HG02938 (cell line): ENCODE measurements around the gene LRRC72.
"Not testable (repeated sequence)": the region's sequence is repeated elsewhere in the genome, so short reads cannot be mapped to it uniquely, and the experiment has no call there.

Source experiments
- ATAC-seq: cut with Tn5 transposase; IDR thresholded peaks from one replicate; pipeline ENCODE4 v1.9.1; 2021; ENCODE audit warnings: mild to moderate bottlenecking, moderate library complexity; ENCODE audit not compliant: unreplicated experiment

Gene LRRC72

GRCh38 chr7:16524332-16524731 lies 2.3 kb upstream of the LRRC72 start:
- ATAC-seq = no peak

DNA sequence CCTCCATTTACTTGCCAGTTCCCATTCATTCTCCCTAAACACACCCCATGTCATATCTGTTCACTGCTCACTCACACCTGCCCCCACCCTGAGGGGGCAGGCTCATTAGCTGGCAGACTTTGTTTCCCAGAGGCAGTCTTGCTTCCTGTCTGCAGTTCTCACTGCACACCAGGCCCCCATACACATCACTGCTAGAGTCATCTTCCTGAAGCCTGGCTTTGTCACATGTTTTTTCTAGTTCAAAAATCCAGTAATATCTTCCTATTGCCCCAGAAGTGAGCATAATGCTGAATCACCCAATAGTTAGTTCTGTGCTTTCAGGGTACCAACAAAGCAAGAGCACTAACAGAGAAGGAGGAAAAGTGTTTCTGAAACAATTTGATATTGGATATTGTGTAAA lies 1.9 kb downstream of the LRRC72 start:
- no peak for ATAC-seq

- no peak for ATAC-seq
These were observed 3.1 kb downstream of the LRRC72 start for GRCh38 chr7:16529697-16530096.

- ATAC-seq = no peak
These were observed 5.1 kb downstream of the LRRC72 start for GRCh38 chr7:16531707-16532106.

GRCh38 chr7:16532272-16532671 lies 5.6 kb downstream of the LRRC72 start:
- ATAC-seq = no peak

DNA sequence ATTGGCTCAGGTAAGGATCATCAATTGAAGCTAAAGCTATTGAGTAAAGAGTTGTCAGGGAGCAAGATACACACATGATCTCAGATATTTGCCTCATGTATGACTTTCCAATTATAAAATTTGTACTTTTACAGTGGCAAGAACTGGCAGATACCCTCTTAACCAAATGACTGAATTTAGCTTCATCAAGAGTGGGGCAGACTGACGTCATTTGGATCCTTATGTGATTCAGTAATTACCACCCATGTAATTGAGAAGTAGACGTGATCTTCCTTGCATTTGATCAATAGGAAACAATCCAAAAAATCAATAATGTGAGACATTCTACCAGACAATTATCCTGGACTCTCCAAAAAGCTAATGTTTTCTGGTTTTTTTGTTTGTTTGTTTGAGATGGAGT lies 8.9 kb downstream of the LRRC72 start:
- ATAC-seq = no peak

GRCh38 chr7:16540559-16540958 lies 13.9 kb downstream of the LRRC72 start:
- not testable (repeated sequence) for ATAC-seq

DNA sequence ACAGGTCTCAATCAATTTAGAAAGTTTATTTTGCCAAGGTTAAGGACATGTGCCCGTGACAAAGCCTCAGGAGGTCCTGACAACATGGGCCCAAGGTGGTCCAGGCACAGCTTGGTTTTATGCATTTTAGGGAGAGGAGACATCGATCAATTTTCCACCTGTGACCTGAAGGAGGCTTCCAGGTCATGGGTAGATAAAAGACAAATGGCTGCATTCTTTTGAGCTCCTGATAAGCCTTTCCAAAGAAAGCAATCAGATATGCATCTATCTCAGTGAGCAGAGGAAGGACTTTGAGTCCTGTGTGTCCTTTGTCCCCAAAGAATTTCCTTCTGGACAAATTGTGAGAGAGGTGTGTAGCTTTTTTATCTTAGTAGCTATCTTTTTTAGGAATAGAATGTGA lies 15.8 kb downstream of the LRRC72 start:
- no peak for ATAC-seq

GRCh38 chr7:16543456-16543855 lies 16.8 kb downstream of the LRRC72 start:
- no peak for ATAC-seq

GRCh38 chr7:16546921-16547505 lies 20.4 kb downstream of the LRRC72 start:
- ATAC-seq = no peak

DNA sequence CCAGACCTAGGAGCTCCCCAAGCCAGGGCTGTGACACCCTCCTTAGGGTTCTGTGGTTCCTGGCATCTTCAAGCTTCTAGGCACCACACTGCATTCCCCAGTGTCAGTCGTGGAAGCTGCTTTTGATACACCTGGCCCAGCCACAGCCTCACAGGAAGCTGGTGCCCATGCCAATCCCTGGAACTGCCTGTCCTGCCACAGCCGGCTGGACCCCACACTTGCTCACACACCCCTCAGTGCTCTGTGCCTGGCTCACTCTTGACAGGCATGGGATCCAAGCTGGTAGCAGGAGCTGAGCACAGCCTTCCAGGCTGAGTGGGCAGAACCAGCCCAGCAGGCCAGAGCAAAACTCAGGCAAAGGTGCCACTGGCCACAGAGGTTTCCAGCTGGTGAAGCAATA lies 21.8 kb downstream of the LRRC72 start:
- ATAC-seq = no peak

- no peak for ATAC-seq
These were observed 24.0 kb downstream of the LRRC72 start for GRCh38 chr7:16550671-16551070.

- no peak for ATAC-seq
These were observed 28.1 kb downstream of the LRRC72 start for GRCh38 chr7:16554518-16555236.

DNA sequence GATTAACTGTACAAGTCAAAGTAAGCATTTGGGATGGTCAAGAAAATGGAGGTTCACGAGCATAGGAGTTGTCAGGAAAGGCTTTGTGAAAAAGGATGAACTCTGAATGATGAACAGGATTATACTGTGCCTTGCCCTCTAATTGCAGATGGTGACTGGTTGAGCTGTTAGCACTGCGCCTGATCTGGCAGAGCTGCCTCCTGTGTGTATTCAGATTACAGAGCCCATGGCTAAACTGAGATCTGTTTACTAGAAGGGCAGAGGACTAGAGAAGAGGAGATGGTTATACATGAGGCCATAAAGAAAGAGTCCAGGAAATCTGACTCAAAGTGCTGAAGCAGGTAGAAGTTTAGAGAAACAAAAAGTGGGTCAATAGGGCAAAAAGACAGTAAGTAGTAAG lies 29.7 kb downstream of the LRRC72 start:
- ATAC-seq = no peak

- ATAC-seq = no peak
These were observed 32.2 kb downstream of the LRRC72 start for GRCh38 chr7:16558761-16559302.

- ATAC-seq = no peak
These were observed 33.0 kb downstream of the LRRC72 start for GRCh38 chr7:16559497-16560179.

DNA sequence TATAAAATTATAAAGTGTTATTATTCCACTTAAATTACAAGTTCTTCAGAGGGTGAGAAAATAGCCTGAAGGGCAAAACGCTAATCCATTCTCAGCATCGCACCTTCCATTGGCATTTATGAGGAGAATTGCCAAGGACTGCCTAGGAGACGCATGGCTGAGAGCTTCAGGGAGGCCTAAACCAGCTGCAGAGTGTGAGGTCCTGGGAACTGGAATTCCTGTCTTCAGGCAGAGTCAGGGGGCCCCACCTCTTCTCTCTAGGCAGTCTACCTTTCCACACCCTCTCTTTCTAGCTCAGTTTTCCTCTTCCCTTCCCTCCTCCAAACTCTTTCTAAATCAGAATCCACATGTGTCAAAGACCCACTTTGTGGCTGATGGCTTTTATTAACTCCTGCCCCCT lies 35.3 kb downstream of the LRRC72 start:
- ATAC-seq = no peak

DNA sequence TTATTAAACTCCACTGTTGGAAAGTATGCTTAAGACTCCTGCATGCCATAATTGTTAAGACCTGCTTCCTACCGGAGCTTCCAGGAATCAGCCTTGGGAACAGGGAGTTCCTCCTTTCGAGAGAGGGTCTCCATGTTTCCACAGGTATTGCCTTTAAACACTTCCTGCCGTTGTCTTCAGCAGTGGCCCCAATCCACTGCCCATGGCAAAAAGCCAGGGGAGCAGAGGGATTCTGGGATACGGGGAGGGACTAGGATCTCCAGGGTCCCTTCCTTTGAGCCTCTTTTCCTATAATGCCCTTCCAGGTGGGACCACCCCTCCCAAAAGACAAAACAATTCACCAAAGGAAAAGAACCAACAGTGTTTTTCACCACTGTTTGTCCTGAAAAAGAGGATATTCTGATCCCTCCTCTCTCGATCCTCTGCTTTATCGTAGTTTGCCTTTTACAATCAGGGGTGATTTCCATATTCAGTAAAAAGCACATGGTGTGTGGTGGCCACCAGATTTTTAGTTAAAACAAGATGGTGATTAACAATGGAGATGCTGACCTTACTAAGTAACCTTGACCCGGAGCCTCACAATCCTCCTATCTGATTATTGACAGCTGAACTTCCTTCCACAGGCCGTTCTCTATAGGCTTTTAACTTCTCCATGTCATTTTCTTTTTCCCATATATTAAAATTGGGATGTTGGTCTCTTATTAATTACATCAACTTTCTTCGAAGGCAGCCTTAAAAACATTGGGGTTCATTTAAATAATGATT lies 36.0 kb downstream of the LRRC72 start:
- ATAC-seq = no peak

GRCh38 chr7:16563281-16564022 lies 36.8 kb downstream of the LRRC72 start:
- ATAC-seq = peak; percentile 92

- peak; percentile 34 for ATAC-seq
These were observed 37.4 kb downstream of the LRRC72 start for GRCh38 chr7:16564023-16564380.
